ENCODE data around the gene CCNQ.
A peak's percentile ranks its signal among the peaks of the same experiment; 100 is the strongest.

Gene CCNQ

GRCh38 chrX:153568451-153569011 lies 30.4 kb downstream of the CCNQ start:
- DNase-seq = no peak

GRCh38 chrX:153565996-153566580 lies 32.9 kb downstream of the CCNQ start:
- no peak for DNase-seq

- DNase-seq = no peak
Observed at GRCh38 chrX:153564047-153564606, 34.8 kb downstream of the CCNQ start.

GRCh38 chrX:153562546-153562945 lies 36.4 kb downstream of the CCNQ start:
- no peak for DNase-seq

GRCh38 chrX:153561337-153561736 lies 37.6 kb downstream of the CCNQ start:
- DNase-seq = no peak

- no peak for DNase-seq
Observed at GRCh38 chrX:153560466-153560865, 38.5 kb downstream of the CCNQ start.

- no peak for DNase-seq
Observed at GRCh38 chrX:153560000-153560399, 38.9 kb downstream of the CCNQ start.

- no peak for DNase-seq
Observed at GRCh38 chrX:153557618-153558355, 41.2 kb downstream of the CCNQ start.

GRCh38 chrX:153556767-153557166 lies 42.2 kb downstream of the CCNQ start:
- no peak for DNase-seq

- DNase-seq = peak; percentile 56
Observed at GRCh38 chrX:153554519-153555167, 44.3 kb downstream of the CCNQ start.

GRCh38 chrX:153551135-153551534 lies 47.8 kb downstream of the CCNQ start:
- DNase-seq = no peak

GRCh38 chrX:153549807-153550206 lies 49.1 kb downstream of the CCNQ start:
- DNase-seq = no peak

- DNase-seq = no peak
Observed at GRCh38 chrX:153549231-153549630, 49.7 kb downstream of the CCNQ start.

GRCh38 chrX:153547195-153547594 lies 51.7 kb downstream of the CCNQ start:
- DNase-seq = no peak

- no peak for DNase-seq
Observed at GRCh38 chrX:153546386-153546785, 52.6 kb downstream of the CCNQ start.

GRCh38 chrX:153544727-153545126 lies 54.2 kb downstream of the CCNQ start:
- DNase-seq = no peak

- DNase-seq = no peak
Observed at GRCh38 chrX:153539979-153540358, 59.0 kb downstream of the CCNQ start.

GRCh38 chrX:153539171-153539978 lies 59.6 kb downstream of the CCNQ start:
- peak; percentile 62 for DNase-seq

- no peak for DNase-seq
Observed at GRCh38 chrX:153538424-153538823, 60.5 kb downstream of the CCNQ start.

Data from NCI-H1436 (cell line).